Cardiac septum (tissue), 1 donor: ENCODE results near the gene ABO. TPM values are rescaled to one million over a fixed set of nuclear protein-coding genes. Genes with fewer than 3 reads are reported as not detected.
"Not testable (repeated sequence)": the region's sequence is repeated elsewhere in the genome, so short reads cannot be mapped to it uniquely, and the experiment has no call there.

ENCODE experiments used
- DNase-seq: peaks from one replicate; pipeline ENCODE4 v3.0.0-alpha.2; 2020; ENCODE audit warnings: low spot score
- intact Hi-C: fragments of 100-400 bp; cut with DNase I; formaldehyde crosslinking; loops from one replicate; pipeline ENCODE4 v1.14.0; 2022
- total RNA-seq: library from RNA; stranded (reverse); fragmentation: NEBNext Ultra II Directional; extraction: Animal tissue kit (Norgen Biotek cat#: 25700); gene quantifications from one replicate; pipeline ENCODE4 v1.2.1, GENCODE V29; 2021
- donor health status: DM: no; HTN: no; CAD: no.

The ABO gene
- total RNA-seq, 1 donor from 2014 or later: 2.0 TPM

- DNase-seq: peak; percentile 38
- intact Hi-C loops: not testable (repeated sequence)
These were observed 65.4 kb downstream of the ABO start for GRCh38 chr9:133209327-133210201.

- intact Hi-C loops, DNase-seq: not testable (repeated sequence)
These were observed 66.1 kb downstream of the ABO start, which contains the start of gene OBP2B for GRCh38 chr9:133208880-133209300. TSS of gene OBP2B (minus strand) at chr9:133209250. CDS start at chr9:133209199, 51 bp downstream.

- peak; percentile 61 for DNase-seq
These were observed 66.7 kb downstream of the ABO start for GRCh38 chr9:133208171-133208879.

GRCh38 chr9:133207540-133208170, 67.3 kb downstream of the ABO start:
- intact Hi-C loops: no loop called here
- peak; percentile 46 for DNase-seq

More at GRCh38 chr9:133208171-133208879, 66.7 kb downstream of the ABO start:
- intact Hi-C loops: not testable (repeated sequence)

- intact Hi-C loops: no loop called here
- peak; percentile 65 for DNase-seq
These were observed 67.9 kb downstream of the ABO start for GRCh38 chr9:133207021-133207531.

GRCh38 chr9:133205996-133206931, 68.7 kb downstream of the ABO start:
- peak; percentile 66 for DNase-seq
- intact Hi-C loops: no loop called here

GRCh38 chr9:133205481-133205887, 69.5 kb downstream of the ABO start:
- DNase-seq: peak; percentile 35
- intact Hi-C loops: not testable (repeated sequence)

Other genes with a start within 250 kb of the ABO start
- gene GTF3C5, start 244.2 kb downstream of the ABO start, total RNA-seq: 27.6 TPM
- gene CEL, start 213.2 kb downstream of the ABO start, total RNA-seq: 0.59 TPM
- 23.9 TPM for gene RALGDS, start 154.0 kb downstream of the ABO start, total RNA-seq
- 4.6 TPM for gene GBGT1, start 111.3 kb downstream of the ABO start, total RNA-seq
- not detected for gene OBP2B, start 66.0 kb downstream of the ABO start, total RNA-seq
- 14.2 TPM for gene SURF6, start 61.0 kb upstream of the ABO start, total RNA-seq
- gene MED22, start 72.9 kb upstream of the ABO start, total RNA-seq: 20.2 TPM
- gene RPL7A, start 73.0 kb upstream of the ABO start, total RNA-seq: 761 TPM
- 58.7 TPM for gene SURF1, start 81.3 kb upstream of the ABO start, total RNA-seq
- 12.5 TPM for gene SURF2, start 81.3 kb upstream of the ABO start, total RNA-seq
- gene SURF4, start 100.9 kb upstream of the ABO start, total RNA-seq: 80.2 TPM
- gene STKLD1, start 101.2 kb upstream of the ABO start, total RNA-seq: 0.62 TPM
- 12.2 TPM for gene REXO4, start 142.8 kb upstream of the ABO start, total RNA-seq
- gene ADAMTS13, start 147.2 kb upstream of the ABO start, total RNA-seq: 3.3 TPM
- gene CACFD1, start 184.8 kb upstream of the ABO start, total RNA-seq: 15.0 TPM
- gene SLC2A6, start 203.9 kb upstream of the ABO start, total RNA-seq: 3.6 TPM
- gene MYMK, start 249.8 kb upstream of the ABO start, total RNA-seq: not detected